HCT116 (cell line): ENCODE data around the gene SCGB3A2. TPM values are rescaled to one million over a fixed set of nuclear protein-coding genes. Genes with fewer than 3 reads are reported as not detected.
A peak's percentile ranks its signal among the peaks of the same experiment; 100 is the strongest.

Experiments
- ATAC-seq: fragments of 200-7000 bp; cut with Tn5 transposase; 2 replicates; pipeline ENCODE4 v1.9.1; 2020; ENCODE audit warnings: mild to moderate bottlenecking, moderate library complexity
- BruUV-seq: library from RNA; stranded (reverse); fragments of 400-500 nt; replicated peaks from 2 replicates; lab custom pipeline; 2021; lab: Mats Ljungman, UMichigan
- CTCF ChIA-PET: fragments of 300-600 bp; sonication (Branson Sonifier 250); formaldehyde crosslinking; loops from one replicate; lab custom pipeline; 2021; ENCODE audit warnings: antibody characterized with exemption; lab: Charles Lee
- POLR2A ChIA-PET: fragments of 300-600, 350-600 bp; sonication (Branson Sonifier 250); formaldehyde crosslinking; loops from one replicate; lab custom pipeline; 2021; ENCODE audit warnings: antibody characterized with exemption; lab: Charles Lee
- RAD21 ChIA-PET, 2 experiments: fragments of 300-600 bp; sonication (Branson Sonifier 250); formaldehyde crosslinking; loops; one replicate each; lab custom pipeline; 2023; ENCODE audit warnings: low total read pairs in 2 of 2; ENCODE audit not compliant: uncharacterized antibody in 2 of 2, unreplicated experiment in 2 of 2, low non-redundant PET in 1 of 2; lab: Charles Lee
- DNase-seq: peaks from one replicate; pipeline ENCODE4 v3.0.0-alpha.2; 2010; ENCODE audit warnings: low read depth, low spot score
- H2AFZ ChIP-seq: fragments of 200-600 bp; shearing (Covaris generic), sonication (generic); 2 replicates; pipeline ENCODE4 v1.6.1; 2017; ENCODE audit warnings: low read depth, mixed run types, mixed read lengths, antibody characterized with exemption, low read length; ENCODE audit not compliant: poor library complexity, severe bottlenecking
- H3K27ac ChIP-seq: 2 replicates; pipeline ENCODE4 v1.5.1; 2012; ENCODE audit warnings: low read depth, low read length
- H3K27me3 ChIP-seq: fragments of 200-600 bp; sonication (generic); 2 replicates; pipeline ENCODE4 v1.6.1; 2016; ENCODE audit warnings: mixed run types, low read length, mixed read lengths; ENCODE audit not compliant: insufficient read depth
- H3K36me3 ChIP-seq, 2 experiments: fragments of 200-500 bp in 1 of 2; fragments of 200-600 bp in 1 of 2; sonication (Bioruptor generic) in 1 of 2; sonication (generic) in 1 of 2; 2 replicates each; pipeline versions ENCODE4 v1.5.1 to v1.6.1; 2014 to 2016; ENCODE audit warnings: low read length in 2 of 2, inconsistent platforms in 1 of 2, mixed read lengths in 1 of 2, mixed run types in 1 of 2; ENCODE audit not compliant: insufficient read depth in 2 of 2, control insufficient read depth in 1 of 2
- H3K4me1 ChIP-seq, 2 experiments: fragments of 200-600 bp in 1 of 2; sonication (generic) in 1 of 2; 2 replicates each; pipeline versions ENCODE4 v1.5.1 to v1.6.1; 2012 to 2017; ENCODE audit warnings: low read length in 2 of 2, inconsistent platforms in 1 of 2, mild to moderate bottlenecking in 1 of 2, mixed read lengths in 1 of 2, mixed run types in 1 of 2, moderate library complexity in 1 of 2; ENCODE audit not compliant: insufficient read depth in 2 of 2, control insufficient read depth in 1 of 2
- H3K4me2 ChIP-seq: fragments of 200-600 bp; sonication (generic); 2 replicates; pipeline ENCODE4 v1.6.1; 2017; ENCODE audit warnings: mixed run types, low read length, mixed read lengths
- H3K4me3 ChIP-seq, 2 experiments: fragments of 200-600 bp in 1 of 2; sonication (generic) in 1 of 2; replicated peaks in 1 of 2; 2 replicates each; pipeline ENCODE4 v1.5.1; 2011 to 2016; ENCODE audit warnings: low read length in 2 of 2, control low read depth in 1 of 2, low read depth in 1 of 2, mild to moderate bottlenecking in 1 of 2, mixed read lengths in 1 of 2, mixed run types in 1 of 2
- H3K79me2 ChIP-seq: fragments of 200-600 bp; sonication (generic); 2 replicates; pipeline ENCODE4 v1.6.1; 2017; ENCODE audit warnings: mild to moderate bottlenecking, mixed run types, low read length, moderate library complexity, mixed read lengths; ENCODE audit not compliant: insufficient read depth
- H3K9ac ChIP-seq: fragments of 200-600 bp; sonication (generic); 2 replicates; pipeline ENCODE4 v1.6.1; 2016; ENCODE audit warnings: low read length, mixed read lengths
- H3K9me2 ChIP-seq: fragments of 200-600 bp; sonication (generic), shearing (Covaris generic); 2 replicates; pipeline ENCODE4 v1.6.1; 2017; ENCODE audit warnings: mixed run types, mild to moderate bottlenecking, moderate library complexity; ENCODE audit not compliant: insufficient read depth
- H3K9me3 ChIP-seq, 2 experiments: fragments of 200-500 bp in 1 of 2; fragments of 200-600 bp in 1 of 2; sonication (Bioruptor generic) in 1 of 2; sonication (generic) in 1 of 2; 2 replicates each; pipeline ENCODE4 v1.6.1; 2014 to 2017; ENCODE audit warnings: low read length in 2 of 2, mixed read lengths in 2 of 2, inconsistent platforms in 1 of 2, low read depth in 1 of 2, mild to moderate bottlenecking in 1 of 2, mixed run types in 1 of 2, moderate library complexity in 1 of 2; ENCODE audit not compliant: control insufficient read depth in 1 of 2, insufficient read depth in 1 of 2
- H4K20me1 ChIP-seq: fragments of 200-600 bp; sonication (generic), shearing (Covaris generic); 2 replicates; pipeline ENCODE4 v1.6.1; 2017; ENCODE audit warnings: mixed run types, mild to moderate bottlenecking, moderate library complexity; ENCODE audit not compliant: insufficient read depth
- EGR1 ChIP-seq: IDR thresholded peaks from 2 replicates; pipeline ENCODE4 v1.6.1; 2012; ENCODE audit warnings: low read depth
- EZH2phosphoT487 ChIP-seq: fragments of 200-600 bp; IDR thresholded peaks from 2 replicates; pipeline ENCODE4 v1.6.1; 2018; ENCODE audit warnings: antibody characterized with exemption, borderline replicate concordance
- FOSL1 ChIP-seq: IDR thresholded peaks from 2 replicates; pipeline ENCODE4 v1.6.1; 2012; ENCODE audit warnings: low read depth
- POLR2A ChIP-seq: IDR thresholded peaks from 2 replicates; pipeline ENCODE4 v1.7.0; 2011; ENCODE audit warnings: borderline replicate concordance; ENCODE audit not compliant: insufficient read depth, insufficient read length; ENCODE audit errors: extremely low read depth
- SP1 ChIP-seq: IDR thresholded peaks from 2 replicates; pipeline ENCODE4 v1.6.1; 2012; ENCODE audit warnings: low read depth
- TCF7L2 ChIP-seq: IDR thresholded peaks from 2 replicates; pipeline ENCODE4 v1.7.0; 2011; ENCODE audit warnings: borderline replicate concordance, inconsistent platforms; ENCODE audit not compliant: insufficient read depth, insufficient read length; ENCODE audit errors: extremely low read depth
- ZFX ChIP-seq: fragments of 450-650 bp; IDR thresholded peaks from 2 replicates; pipeline ENCODE4 v1.6.1; 2017
- ZNF274 ChIP-seq: fragments of 200-500 bp; sonication (Bioruptor generic); IDR thresholded peaks from 2 replicates; pipeline ENCODE4 v1.6.1; 2014; ENCODE audit warnings: mild to moderate bottlenecking, low read depth, low read length, inconsistent platforms
- intact Hi-C: fragments of 100-400 bp; cut with micrococcal nuclease; formaldehyde crosslinking; loops from 2 replicates; pipeline ENCODE4 v1.10.0; 2022
- total RNA-seq: library from RNA; stranded (reverse); gene quantifications from one replicate; pipeline ENCODE4 v1.2.1, GENCODE V29; 2021; ENCODE audit not compliant: unreplicated experiment
- TF ChIP-seq, protein P1 (sequence below): IDR thresholded peaks from 2 replicates; pipeline ENCODE4 v1.6.1; 2012

Gene SCGB3A2
- total RNA-seq, 1 experiment from 2014 or later: not detected

DNA sequence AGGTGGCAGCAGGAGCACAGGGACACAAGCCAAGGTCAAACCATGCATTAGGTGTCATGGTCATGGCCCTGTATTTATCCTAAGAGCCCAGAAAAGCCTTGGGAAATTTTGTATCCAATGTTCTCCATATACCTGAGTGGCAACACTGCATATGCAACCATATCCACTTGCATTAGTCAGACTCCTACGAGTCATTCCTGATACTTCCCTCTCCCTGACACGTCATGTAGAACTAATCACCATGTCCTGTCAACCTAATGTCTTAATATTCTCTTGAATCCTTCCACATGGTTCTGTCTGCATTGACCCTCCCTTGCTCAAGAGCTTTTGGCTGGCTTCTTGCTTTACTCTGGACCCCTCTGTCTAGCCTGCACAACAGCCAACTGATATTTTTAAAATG is 9.4 kb downstream of the SCGB3A2 start:
- ChIA-PET POLR2A (no interaction called here), RAD21 (no interaction called here), CTCF (interaction anchor here (1.5 kb wide), 1 partner anchor 46 kb away, joined by 24 read pairs; no protein-coding TSS in a partner anchor)
- no peak for DNase-seq
- Histone ChIP-seq H4K20me1 (no peaks in the 10 kb centered on the region), H3K27me3 (peaks cover 7% of the 10 kb centered on the region; the same call in 1 of the 2 replicates), H3K36me3 (no peaks in the 10 kb centered on the region), H3K4me1 (no peaks in the 10 kb centered on the region), H3K9ac (no peak overlapping the region), H3K9me3 (no peaks in the 10 kb centered on the region), H3K27ac (no peak overlapping the region), H3K9me2 (no peaks in the 10 kb centered on the region), H3K4me3 (no peak overlapping the region), H2AFZ (no peak overlapping the region), H3K4me2 (no peak overlapping the region), H3K79me2 (no peaks in the 10 kb centered on the region)
- ATAC-seq: no peak
- intact Hi-C loops: loop anchor here (1.0 kb wide), 1 partner anchor 47 kb away; no protein-coding TSS in a partner anchor
- TF ChIP-seq EZH2phosphoT487 (no peak), FOSL1 (no peak), TCF7L2 (no peak), ZFX (no peak), POLR2A (no peak), EGR1 (no peak)
- TF ChIP-seq, protein P1, sequence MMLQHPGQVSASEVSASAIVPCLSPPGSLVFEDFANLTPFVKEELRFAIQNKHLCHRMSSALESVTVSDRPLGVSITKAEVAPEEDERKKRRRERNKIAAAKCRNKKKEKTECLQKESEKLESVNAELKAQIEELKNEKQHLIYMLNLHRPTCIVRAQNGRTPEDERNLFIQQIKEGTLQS: no peak
- no TSS peak for BruUV-seq

DNA sequence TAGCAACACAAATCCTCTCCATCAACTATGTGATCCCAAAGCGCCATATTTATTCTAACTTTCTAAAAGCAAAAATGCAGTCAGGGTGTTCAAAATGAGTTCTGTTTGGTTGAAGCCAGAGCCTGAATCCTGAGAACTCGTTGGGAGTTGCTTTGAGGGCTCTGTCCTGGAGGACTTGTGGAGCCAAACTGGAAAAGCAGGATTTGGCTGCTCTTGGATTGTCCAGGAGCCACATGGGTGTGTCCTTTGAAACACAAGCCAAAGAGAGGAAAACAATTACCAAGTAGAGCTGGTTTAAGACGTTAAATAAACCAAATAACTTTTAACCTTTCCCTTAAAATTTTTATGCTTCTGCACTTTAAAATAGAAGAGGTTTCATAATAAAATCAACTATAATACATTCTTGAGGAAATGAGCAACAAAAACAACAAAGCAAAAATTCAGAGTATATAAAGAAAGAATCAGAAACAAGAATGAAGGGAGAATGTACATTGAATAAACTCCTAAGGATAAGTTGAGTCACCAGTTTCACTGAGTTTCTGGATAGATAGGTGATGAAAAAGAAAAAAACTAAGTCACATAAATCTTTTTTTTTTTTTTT is 14.3 kb downstream of the SCGB3A2 start:
- no peaks in the 10 kb centered on the region for H3K9me2 ChIP-seq
- H3K4me2 ChIP-seq: no peak overlapping the region
- no peak overlapping the region for H3K4me3 ChIP-seq
- no peaks in the 10 kb centered on the region for H3K4me1 ChIP-seq
- H3K27ac ChIP-seq: no peak overlapping the region
- TF ChIP-seq SP1 (peak; percentile 29; the same call in 1 of the 2 replicates), ZNF274 (no peak), EGR1 (no peak)
- TF ChIP-seq, all 23 proteins: peak for 1
- H3K27me3 ChIP-seq: peaks cover 5% of the 10 kb centered on the region; the same call in 1 of the 2 replicates
- H3K36me3 ChIP-seq: no peaks in the 10 kb centered on the region
- H3K9ac ChIP-seq: no peak overlapping the region
- CTCF ChIA-PET: no interaction called here
- RAD21 ChIA-PET: no interaction called here
- BruUV-seq: no TSS peak
- POLR2A ChIA-PET: interaction anchor here (0.6 kb wide), 1 partner anchor 131 kb away, joined by 3 read pairs; no protein-coding TSS in a partner anchor
- ATAC-seq (no peak), DNase-seq (peak; percentile 16)
- H3K9me3 ChIP-seq: no peaks in the 10 kb centered on the region
- no peak overlapping the region for H2AFZ ChIP-seq
- H3K79me2 ChIP-seq: no peaks in the 10 kb centered on the region
- H4K20me1 ChIP-seq: no peaks in the 10 kb centered on the region
- intact Hi-C loops: no loop called here
